ENCODE measurements around the gene SPDEF.

Gene SPDEF

GRCh38 chr6:34587325-34587724 lies 31.2 kb upstream of the SPDEF start:
- Histone ChIP-seq H3K36me3 (ENCODE audit: insufficient read depth) (no peaks in the 10 kb centered on the region), H3K27me3 (ENCODE audit: insufficient read depth, low read depth) (no peaks in the 10 kb centered on the region), H4K20me1 (ENCODE audit: insufficient read depth) (no peaks in the 10 kb centered on the region; the same call in 1 of the 2 replicates), H3K4me1 (ENCODE audit: low read depth, poor library complexity, severe bottlenecking) (peaks cover 12% of the 10 kb centered on the region), H3K4me2 (no peak overlapping the region), H2AFZ (ENCODE audit: low read depth) (no peak overlapping the region), H3K4me3 (IDR thresholded peaks at IDR 0.05; ENCODE audit: insufficient read depth, low read depth, low read length) (no peak overlapping the region), H3K27ac (no peak overlapping the region), H3K79me2 (ENCODE audit: insufficient read depth, low read depth) (peaks cover 6% of the 10 kb centered on the region; the same call in 1 of the 2 replicates), H3K9ac (no peak overlapping the region)
- no peak for TF ChIP-seq CTCF (conservative IDR thresholded peaks at IDR 0.05; ENCODE audit: low read depth, low read length)

- H3K4me1 ChIP-seq (ENCODE audit: low read depth, poor library complexity, severe bottlenecking): peaks cover 12% of the 10 kb centered on the region
- H2AFZ ChIP-seq (ENCODE audit: low read depth): no peak overlapping the region
- H3K27ac ChIP-seq: no peak overlapping the region
- no peaks in the 10 kb centered on the region for H3K79me2 ChIP-seq (ENCODE audit: insufficient read depth, low read depth)
- H4K20me1 ChIP-seq (ENCODE audit: insufficient read depth): no peaks in the 10 kb centered on the region; the same call in 1 of the 2 replicates
- no peak overlapping the region for H3K4me3 ChIP-seq (IDR thresholded peaks at IDR 0.05; ENCODE audit: insufficient read depth, low read depth, low read length)
- TF ChIP-seq CTCF (conservative IDR thresholded peaks at IDR 0.05; ENCODE audit: low read depth, low read length): no peak
- H3K4me2 ChIP-seq: no peak overlapping the region
- no peaks in the 10 kb centered on the region for H3K36me3 ChIP-seq (ENCODE audit: insufficient read depth)
- H3K27me3 ChIP-seq (ENCODE audit: insufficient read depth, low read depth): no peaks in the 10 kb centered on the region
- H3K9ac ChIP-seq: no peak overlapping the region
These were observed 30.4 kb upstream of the SPDEF start for GRCh38 chr6:34586327-34587040.

GRCh38 chr6:34585512-34586061 lies 29.5 kb upstream of the SPDEF start:
- H4K20me1 ChIP-seq (ENCODE audit: insufficient read depth): no peaks in the 10 kb centered on the region; the same call in 1 of the 2 replicates
- no peak overlapping the region for H2AFZ ChIP-seq (ENCODE audit: low read depth)
- H3K36me3 ChIP-seq (ENCODE audit: insufficient read depth): no peaks in the 10 kb centered on the region
- H3K27ac ChIP-seq: no peak overlapping the region
- H3K4me3 ChIP-seq (IDR thresholded peaks at IDR 0.05; ENCODE audit: insufficient read depth, low read depth, low read length): no peak overlapping the region
- no peaks in the 10 kb centered on the region for H3K79me2 ChIP-seq (ENCODE audit: insufficient read depth, low read depth)
- H3K27me3 ChIP-seq (ENCODE audit: insufficient read depth, low read depth): no peaks in the 10 kb centered on the region
- peaks cover 12% of the 10 kb centered on the region for H3K4me1 ChIP-seq (ENCODE audit: low read depth, poor library complexity, severe bottlenecking)
- H3K4me2 ChIP-seq: no peak overlapping the region
- no peak overlapping the region for H3K9ac ChIP-seq
- TF ChIP-seq CTCF (conservative IDR thresholded peaks at IDR 0.05; ENCODE audit: low read depth, low read length): no peak

- Histone ChIP-seq H2AFZ (ENCODE audit: low read depth) (no peak overlapping the region), H3K4me2 (no peak overlapping the region), H3K27me3 (ENCODE audit: insufficient read depth, low read depth) (no peaks in the 10 kb centered on the region), H3K9ac (no peak overlapping the region), H3K4me3 (IDR thresholded peaks at IDR 0.05; ENCODE audit: insufficient read depth, low read depth, low read length) (no peak overlapping the region), H3K27ac (no peak overlapping the region), H4K20me1 (ENCODE audit: insufficient read depth) (no peaks in the 10 kb centered on the region), H3K36me3 (ENCODE audit: insufficient read depth) (no peaks in the 10 kb centered on the region), H3K4me1 (ENCODE audit: low read depth, poor library complexity, severe bottlenecking) (peaks cover 12% of the 10 kb centered on the region), H3K79me2 (ENCODE audit: insufficient read depth, low read depth) (no peaks in the 10 kb centered on the region)
- TF ChIP-seq CTCF (conservative IDR thresholded peaks at IDR 0.05; ENCODE audit: low read depth, low read length): no peak
These were observed 29.0 kb upstream of the SPDEF start for GRCh38 chr6:34585108-34585507.

Data from KMS-11 (cell line).